Prostate gland (tissue), 2 donors: Measurements from ENCODE around the gene HRAS. TPM values are rescaled to one million over a fixed set of nuclear protein-coding genes. Genes with fewer than 3 reads are reported as not detected.

Source experiments
- DNase-seq: peaks from one replicate; pipeline ENCODE4 v3.0.0-alpha.2; 2019; ENCODE audit warnings: low spot score
- H3K27ac ChIP-seq, 2 donors: fragments of 200-600 bp; sonication (generic); 2 replicates each; pipeline ENCODE4 v1.5.1; 2017 to 2019
- H3K27me3 ChIP-seq: fragments of 200-600 bp; sonication (generic); replicated peaks from 2 replicates; pipeline ENCODE4 v1.5.1; 2019; ENCODE audit not compliant: insufficient read depth
- H3K36me3 ChIP-seq, 2 donors: fragments of 200-600 bp; sonication (generic); 1 replicate in 1 of 2; 2 replicates in 1 of 2; pipeline versions ENCODE4 v1.5.1 to v1.8.1; 2017 to 2019
- H3K4me1 ChIP-seq: fragments of 200-600 bp; sonication (generic); replicated peaks from 2 replicates; pipeline ENCODE4 v1.5.1; 2019
- H3K4me3 ChIP-seq, 2 donors: fragments of 200-600 bp; sonication (generic); 2 replicates each; pipeline ENCODE4 v1.5.1; 2017 to 2019
- H3K9me3 ChIP-seq: fragments of 200-600 bp; sonication (generic); 2 replicates; pipeline ENCODE4 v1.5.1; 2017
- POLR2A ChIP-seq: fragments of 450-650 bp; IDR thresholded peaks from one replicate; pipeline ENCODE4 v1.6.1; 2016; ENCODE audit warnings: antibody characterized with exemption, mild to moderate bottlenecking
- POLR2AphosphoS5 ChIP-seq: sonication (generic); formaldehyde crosslinking; IDR thresholded peaks from one replicate; pipeline ENCODE4 v1.6.1; 2017; ENCODE audit warnings: antibody characterized with exemption
- WGBS: methylation state at CpG from one replicate; pipeline ENCODE4 v1.1.5; 2018; 5-methylcytosine and 5-hydroxymethylcytosine counted together
- intact Hi-C: fragments of 100-400 bp; cut with DNase I; formaldehyde crosslinking; loops from one replicate; pipeline ENCODE4 v1.14.2; 2022
- total RNA-seq, 2 donors: library from RNA; depleted of rRNA; stranded (reverse); fragments of >200 nt; gene quantifications; one replicate each; pipeline ENCODE4 v1.1.0, GENCODE V29; 2016
- TF ChIP-seq, protein P1 (sequence below), 4 experiments: fragments of 200-600 bp in 2 of 4; fragments of 450-650 bp in 2 of 4; sonication (generic) in 2 of 4; IDR thresholded peaks; 1 replicate in 3 of 4; 2 replicates in 1 of 4; pipeline ENCODE4 v1.5.1; 2016 to 2019; ENCODE audit warnings: antibody characterized with exemption in 4 of 4, mild to moderate bottlenecking in 2 of 4, moderate library complexity in 2 of 4

HRAS gene
- total RNA-seq, 2 donors from 2014 or later, result 47.0 to 62.8 TPM

DNA sequence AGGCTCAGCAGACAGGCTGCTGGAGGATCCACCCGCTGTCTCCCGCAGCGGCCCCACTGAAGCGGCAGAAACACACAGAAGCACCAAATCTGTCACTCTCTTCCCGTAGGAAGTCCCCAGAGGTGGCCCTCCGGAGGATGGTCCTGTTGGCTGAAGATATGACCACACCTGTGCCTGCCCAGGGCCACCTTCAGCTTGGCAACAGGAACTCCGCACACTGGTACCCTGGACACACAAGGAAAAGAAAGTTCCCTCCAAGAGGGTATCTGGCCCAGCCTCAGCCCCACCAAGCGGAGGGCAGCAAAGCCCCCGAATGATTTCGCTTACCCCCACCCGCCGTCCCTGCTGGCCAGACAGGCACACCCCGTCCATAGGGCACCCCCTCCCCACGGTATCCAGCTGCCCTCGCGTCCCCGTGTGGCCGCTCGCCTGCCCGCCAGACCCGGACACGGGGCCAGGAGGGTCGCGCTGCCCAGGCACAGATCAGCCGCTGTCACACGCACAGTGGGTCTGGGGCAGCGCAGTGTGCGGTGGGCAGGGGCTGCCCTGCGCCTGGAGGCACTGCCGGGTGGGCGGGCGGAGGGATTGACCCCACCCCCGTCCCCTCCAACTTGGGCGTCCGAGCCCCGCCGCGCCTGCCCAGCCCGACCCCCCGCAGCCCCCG, 32.4 kb upstream of the HRAS start:
- Histone ChIP-seq H3K4me3 (peak overlapping the region; percentile 50 to 65), H3K9me3 (no peaks in the 10 kb centered on the region), H3K27me3 (no peaks in the 10 kb centered on the region), H3K4me1 (peaks cover 16% of the 10 kb centered on the region), H3K27ac (peak overlapping the region; percentile 77 to 84), H3K36me3 (no peaks in the 10 kb centered on the region)
- no peak for DNase-seq
- TF ChIP-seq POLR2A (no peak), POLR2AphosphoS5 (no peak)
- TF ChIP-seq, protein P1, sequence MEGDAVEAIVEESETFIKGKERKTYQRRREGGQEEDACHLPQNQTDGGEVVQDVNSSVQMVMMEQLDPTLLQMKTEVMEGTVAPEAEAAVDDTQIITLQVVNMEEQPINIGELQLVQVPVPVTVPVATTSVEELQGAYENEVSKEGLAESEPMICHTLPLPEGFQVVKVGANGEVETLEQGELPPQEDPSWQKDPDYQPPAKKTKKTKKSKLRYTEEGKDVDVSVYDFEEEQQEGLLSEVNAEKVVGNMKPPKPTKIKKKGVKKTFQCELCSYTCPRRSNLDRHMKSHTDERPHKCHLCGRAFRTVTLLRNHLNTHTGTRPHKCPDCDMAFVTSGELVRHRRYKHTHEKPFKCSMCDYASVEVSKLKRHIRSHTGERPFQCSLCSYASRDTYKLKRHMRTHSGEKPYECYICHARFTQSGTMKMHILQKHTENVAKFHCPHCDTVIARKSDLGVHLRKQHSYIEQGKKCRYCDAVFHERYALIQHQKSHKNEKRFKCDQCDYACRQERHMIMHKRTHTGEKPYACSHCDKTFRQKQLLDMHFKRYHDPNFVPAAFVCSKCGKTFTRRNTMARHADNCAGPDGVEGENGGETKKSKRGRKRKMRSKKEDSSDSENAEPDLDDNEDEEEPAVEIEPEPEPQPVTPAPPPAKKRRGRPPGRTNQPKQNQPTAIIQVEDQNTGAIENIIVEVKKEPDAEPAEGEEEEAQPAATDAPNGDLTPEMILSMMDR (IDR thresholded peaks at IDR 0.05), result no peak
- 18% methylated on average over 31 of the region's 41 CpGs for WGBS
- intact Hi-C loops, result no loop called here

GRCh38 chr11:567011-567628, 31.7 kb upstream of the HRAS start:
- Histone ChIP-seq H3K4me1 (peaks cover 22% of the 10 kb centered on the region), H3K4me3 (no peak overlapping the region), H3K9me3 (no peaks in the 10 kb centered on the region), H3K27me3 (no peaks in the 10 kb centered on the region), H3K27ac (peak overlapping the region; percentile 77 to 84), H3K36me3 (no peaks in the 10 kb centered on the region)
- WGBS, result 81% methylated on average over 18 of the region's 18 CpGs
- TF ChIP-seq POLR2A (no peak), POLR2AphosphoS5 (no peak)
- TF ChIP-seq, protein P1 (IDR thresholded peaks at IDR 0.05), result no peak
- DNase-seq, result no peak
- intact Hi-C loops, result no loop called here

DNA sequence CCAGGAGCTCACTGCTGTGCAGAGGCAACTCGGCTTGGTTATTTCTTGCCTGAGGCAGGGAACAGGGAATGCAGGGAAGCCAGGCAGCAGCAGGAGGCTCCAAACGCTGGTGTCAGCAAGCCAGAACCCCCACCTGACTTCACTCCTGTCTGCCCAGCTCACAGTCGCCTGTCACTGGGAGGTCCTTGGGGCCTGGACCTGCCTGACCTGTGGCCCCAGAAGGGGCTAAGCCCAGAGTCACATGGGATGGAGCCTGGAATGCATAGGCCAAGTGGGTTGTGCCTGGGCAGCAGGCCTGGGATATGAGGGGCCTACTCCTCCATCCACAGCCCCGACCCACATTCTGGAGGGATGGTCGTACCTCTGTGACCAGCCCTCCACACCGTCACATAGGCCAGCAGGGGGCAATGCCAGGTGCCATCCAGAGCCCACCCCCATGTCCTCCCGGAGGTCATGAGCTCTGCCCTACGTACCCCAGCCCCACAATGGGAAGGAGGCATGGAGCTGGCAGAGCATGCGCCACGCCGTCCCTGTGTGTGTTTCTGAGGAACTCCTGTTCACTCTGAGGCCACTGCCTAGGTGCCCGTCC, 30.6 kb upstream of the HRAS start:
- Histone ChIP-seq H3K27ac (peak overlapping the region in 1 of 2 donors; percentile 84), H3K27me3 (no peaks in the 10 kb centered on the region), H3K9me3 (no peaks in the 10 kb centered on the region), H3K4me3 (no peak overlapping the region), H3K4me1 (peaks cover 22% of the 10 kb centered on the region), H3K36me3 (no peaks in the 10 kb centered on the region)
- 89% methylated on average over 10 of the region's 12 CpGs for WGBS
- intact Hi-C loops, result no loop called here
- no peak for DNase-seq
- TF ChIP-seq, protein P1 (IDR thresholded peaks at IDR 0.05), result no peak
- TF ChIP-seq POLR2A (no peak), POLR2AphosphoS5 (no peak)

GRCh38 chr11:563812-564578, 28.6 kb upstream of the HRAS start:
- TF ChIP-seq POLR2AphosphoS5 (peak; percentile 86), POLR2A (peak; percentile 27)
- TF ChIP-seq, protein P1 (IDR thresholded peaks at IDR 0.05), result no peak
- Histone ChIP-seq H3K27me3 (no peaks in the 10 kb centered on the region), H3K4me1 (peaks cover 20% of the 10 kb centered on the region), H3K36me3 (no peaks in the 10 kb centered on the region), H3K9me3 (no peaks in the 10 kb centered on the region), H3K27ac (peak overlapping the region; percentile 71 to 84), H3K4me3 (no peak overlapping the region)
- intact Hi-C loops, result no loop called here
- WGBS, result 55% methylated on average over 11 of the region's 12 CpGs
- peak; percentile 77 for DNase-seq
